Caki2 (cell line): ENCODE measurements around the gene LRRC8E. TPM values are rescaled to one million over a fixed set of nuclear protein-coding genes. Genes with fewer than 3 reads are reported as not detected.

ENCODE experiments used
- DNase-seq: peaks from one replicate; pipeline ENCODE4 v3.0.0-alpha.2; 2015; ENCODE audit warnings: low read depth
- in situ Hi-C: cut with HindIII; loops from 2 replicates; pipeline ENCODE4 v1.10.0; 2016; ENCODE audit warnings: low sequenced_read_pairs, low pct_unique_long_range_greater_than_20kb, mixed read lengths
- total RNA-seq: library from RNA; depleted of rRNA; stranded (reverse); fragments of >200 nt; shearing (Covaris generic); gene quantifications from 2 replicates; pipeline ENCODE4 v1.2.3, GENCODE V29; 2014; ENCODE audit warnings: low replicate concordance

Gene LRRC8E
- total RNA-seq, 1 experiment from 2014 or later, result 14.7 TPM

- DNase-seq, result no peak
- in situ Hi-C loops, result no loop called here
Observed at GRCh38 chr19:7864690-7865074, 23.6 kb upstream of the LRRC8E start.

- no peak for DNase-seq
- in situ Hi-C loops, result no loop called here
Observed at GRCh38 chr19:7865262-7865911, 22.9 kb upstream of the LRRC8E start.

GRCh38 chr19:7866399-7867091, 21.8 kb upstream of the LRRC8E start:
- in situ Hi-C loops, result no loop called here
- DNase-seq, result no peak

- in situ Hi-C loops, result no loop called here
- no peak for DNase-seq
Observed at GRCh38 chr19:7867092-7867844, 21.0 kb upstream of the LRRC8E start.

- no peak for DNase-seq
- in situ Hi-C loops, result no loop called here
Observed at GRCh38 chr19:7868326-7868670, 20.0 kb upstream of the LRRC8E start.

- DNase-seq, result peak; percentile 87
- in situ Hi-C loops, result no loop called here
Observed at GRCh38 chr19:7868671-7869452, 19.4 kb upstream of the LRRC8E start.

GRCh38 chr19:7869453-7869909, 18.8 kb upstream of the LRRC8E start:
- DNase-seq, result peak; percentile 77
- in situ Hi-C loops, result no loop called here

- DNase-seq, result peak; percentile 95
Observed at GRCh38 chr19:7869910-7870511, 18.3 kb upstream of the LRRC8E start.

GRCh38 chr19:7870571-7871436, 17.5 kb upstream of the LRRC8E start:
- DNase-seq, result peak; percentile 98
- in situ Hi-C loops, result no loop called here

More at GRCh38 chr19:7869910-7870511, 18.3 kb upstream of the LRRC8E start:
- in situ Hi-C loops, result no loop called here

- in situ Hi-C loops, result no loop called here
- DNase-seq, result peak; percentile 92
Observed at GRCh38 chr19:7871437-7872305, 16.6 kb upstream of the LRRC8E start.

GRCh38 chr19:7872306-7873204, 15.8 kb upstream of the LRRC8E start:
- in situ Hi-C loops, result no loop called here
- DNase-seq, result no peak

GRCh38 chr19:7873304-7874075, 14.8 kb upstream of the LRRC8E start:
- no peak for DNase-seq
- in situ Hi-C loops, result no loop called here

GRCh38 chr19:7874076-7874896, 14.0 kb upstream of the LRRC8E start, which contains the start of gene PRR36:
Gene PRR36 (minus strand): TSS chr19:7874390. CDS start chr19:7873689, 701 bp downstream.
- in situ Hi-C loops, result no loop called here
- DNase-seq, result no peak

GRCh38 chr19:7874897-7875273, 13.4 kb upstream of the LRRC8E start:
- in situ Hi-C loops, result no loop called here
- no peak for DNase-seq
